Adrenal gland (tissue), 5 donors: ENCODE results near the gene CDYL.

ENCODE experiments used
- POLR2A ChIP-seq, 2 donors: fragments of 450-650 bp; IDR thresholded peaks; one replicate each; pipeline ENCODE4 v1.6.1; 2017; ENCODE audit warnings: antibody characterized with exemption in 2 of 2, mild to moderate bottlenecking in 2 of 2, moderate library complexity in 1 of 2
- TF ChIP-seq, protein P1 (sequence below), 6 experiments: fragments of 450-650 bp in 4 of 6; fragments of 200-600 bp in 2 of 6; sonication (generic) in 1 of 6; IDR thresholded peaks; 1 replicate in 5 of 6; 2 replicates in 1 of 6; pipeline versions ENCODE4 v1.5.1 to v1.8.0; 2016 to 2021; ENCODE audit warnings: antibody characterized with exemption in 6 of 6, mild to moderate bottlenecking in 2 of 6, moderate library complexity in 1 of 6
- donor health status: DM: no; HTN: no; CAD: no.

DNA sequence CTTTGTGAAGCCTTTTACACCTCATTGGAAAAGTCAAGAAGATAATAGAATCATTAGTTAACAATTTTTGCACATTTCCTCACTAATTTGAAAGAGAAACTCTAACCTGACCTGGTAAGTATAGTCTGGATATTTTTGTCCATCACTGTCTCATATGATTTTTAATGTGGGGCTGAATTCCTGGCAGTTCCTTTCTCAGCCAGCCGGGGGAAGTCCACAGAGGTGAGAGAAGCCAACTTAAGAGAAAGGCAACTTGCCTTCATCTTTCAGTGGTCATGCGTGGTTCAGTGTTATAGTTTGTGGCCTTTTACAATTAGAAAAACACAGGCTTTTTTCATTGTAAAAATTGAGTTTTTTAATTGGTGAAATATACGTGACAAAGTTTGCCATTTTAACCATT lies 80.6 kb downstream of the CDYL start:
- TF ChIP-seq POLR2A (IDR thresholded peaks at IDR 0.05) = no peak
- TF ChIP-seq, protein P1, sequence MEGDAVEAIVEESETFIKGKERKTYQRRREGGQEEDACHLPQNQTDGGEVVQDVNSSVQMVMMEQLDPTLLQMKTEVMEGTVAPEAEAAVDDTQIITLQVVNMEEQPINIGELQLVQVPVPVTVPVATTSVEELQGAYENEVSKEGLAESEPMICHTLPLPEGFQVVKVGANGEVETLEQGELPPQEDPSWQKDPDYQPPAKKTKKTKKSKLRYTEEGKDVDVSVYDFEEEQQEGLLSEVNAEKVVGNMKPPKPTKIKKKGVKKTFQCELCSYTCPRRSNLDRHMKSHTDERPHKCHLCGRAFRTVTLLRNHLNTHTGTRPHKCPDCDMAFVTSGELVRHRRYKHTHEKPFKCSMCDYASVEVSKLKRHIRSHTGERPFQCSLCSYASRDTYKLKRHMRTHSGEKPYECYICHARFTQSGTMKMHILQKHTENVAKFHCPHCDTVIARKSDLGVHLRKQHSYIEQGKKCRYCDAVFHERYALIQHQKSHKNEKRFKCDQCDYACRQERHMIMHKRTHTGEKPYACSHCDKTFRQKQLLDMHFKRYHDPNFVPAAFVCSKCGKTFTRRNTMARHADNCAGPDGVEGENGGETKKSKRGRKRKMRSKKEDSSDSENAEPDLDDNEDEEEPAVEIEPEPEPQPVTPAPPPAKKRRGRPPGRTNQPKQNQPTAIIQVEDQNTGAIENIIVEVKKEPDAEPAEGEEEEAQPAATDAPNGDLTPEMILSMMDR (IDR thresholded peaks at IDR 0.05) = no peak
